Omental fat pad (tissue), 4 donors: ENCODE data around the gene UNC5A. TPM values are rescaled to one million over a fixed set of nuclear protein-coding genes. Genes with fewer than 3 reads are reported as not detected.

Experiments used
- ATAC-seq: fragments of 150-250 bp; one replicate; pipeline ENCODE4 v1.9.1; 2016; ENCODE audit warnings: mild to moderate bottlenecking, moderate library complexity; ENCODE audit not compliant: low FRiP score
- DNase-seq: peaks from one replicate; pipeline ENCODE4 v3.0.0-alpha.2; 2019; ENCODE audit warnings: low spot score
- CTCF ChIP-seq, 3 donors: fragments of 450-650 bp; IDR thresholded peaks; one replicate each; pipeline ENCODE4 v1.5.1; 2016 to 2017; ENCODE audit warnings: antibody characterized with exemption in 3 of 3, mild to moderate bottlenecking in 3 of 3, moderate library complexity in 2 of 3
- total RNA-seq, 4 donors: library from RNA; depleted of rRNA; stranded (reverse); fragments of >200 nt; gene quantifications; one replicate each; pipeline ENCODE4 v1.1.0, GENCODE V29; 2016

The UNC5A gene
- total RNA-seq, 4 donors from 2014 or later = 0.12 to 0.75 (median 0.28) TPM; not detected in 1

GRCh38 chr5:176776141-176776865 lies 34.1 kb upstream of the UNC5A start:
- DNase-seq (no peak), ATAC-seq (no peak)
- TF ChIP-seq CTCF (IDR thresholded peaks at IDR 0.05) = no peak

GRCh38 chr5:176776916-176777315 lies 33.4 kb upstream of the UNC5A start:
- TF ChIP-seq CTCF (IDR thresholded peaks at IDR 0.05) = no peak
- ATAC-seq (no peak), DNase-seq (no peak)

GRCh38 chr5:176778921-176779465 lies 31.4 kb upstream of the UNC5A start:
- DNase-seq (no peak), ATAC-seq (no peak)
- no peak for TF ChIP-seq CTCF (IDR thresholded peaks at IDR 0.05)

- no peak for ATAC-seq
- TF ChIP-seq CTCF (IDR thresholded peaks at IDR 0.05) = no peak
- DNase-seq = no peak
Observed at GRCh38 chr5:176779537-176779936, 30.8 kb upstream of the UNC5A start.

GRCh38 chr5:176780176-176781053 lies 29.9 kb upstream of the UNC5A start:
- ATAC-seq = no peak
- no peak for DNase-seq
- no peak for TF ChIP-seq CTCF (IDR thresholded peaks at IDR 0.05)

- no peak for DNase-seq
- ATAC-seq = no peak
- TF ChIP-seq CTCF (IDR thresholded peaks at IDR 0.05) = no peak
Observed at GRCh38 chr5:176781054-176781375, 29.3 kb upstream of the UNC5A start.
